ENCODE results near the gene ASGR1.

DNA sequence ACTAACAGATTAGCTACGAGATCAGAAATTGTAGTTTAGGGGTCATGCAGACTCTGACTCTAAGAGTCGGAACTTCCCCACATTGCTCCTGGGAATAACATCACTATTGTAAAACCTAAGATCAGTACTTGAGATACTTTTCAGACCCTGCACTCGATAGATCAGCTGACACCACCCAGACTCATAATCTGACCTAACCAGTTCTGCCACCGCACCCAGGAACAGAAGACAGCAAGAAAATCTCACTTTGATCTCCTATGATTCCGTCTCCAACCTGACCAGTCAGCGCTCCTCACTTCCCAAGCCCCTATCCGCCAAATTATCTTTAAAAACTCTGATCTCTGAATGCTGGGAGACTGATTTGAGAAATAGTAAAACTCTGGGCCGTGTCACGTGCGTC is 37.3 kb downstream of the ASGR1 start:
- no peak for TF ChIP-seq EP300 (IDR thresholded peaks at IDR 0.05)
- TF ChIP-seq POLR2A (IDR thresholded peaks at IDR 0.05) = no peak
